ENCODE measurements around the gene FUT6. TPM values are rescaled to one million over a fixed set of nuclear protein-coding genes. Genes with fewer than 3 reads are reported as not detected.
A peak's percentile ranks its signal among the peaks of the same experiment; 100 is the strongest.

Gene FUT6
- total RNA-seq, 1 donor = not detected

GRCh38 chr19:5829567-5830310 is 9.8 kb downstream of the FUT6 start:
- peaks cover 12% of the 10 kb centered on the region for H3K4me1 ChIP-seq (ENCODE audit: insufficient read depth, low read length)
- no peaks in the 10 kb centered on the region for H3K9me3 ChIP-seq (ENCODE audit: low read depth, low read length)
- H4K20me1 ChIP-seq (ENCODE audit: insufficient read depth, low read length) = no peaks in the 10 kb centered on the region
- peak overlapping the region; percentile 92 for H3K4me2 ChIP-seq (ENCODE audit: insufficient read depth, low read length)
- H3K36me3 ChIP-seq (ENCODE audit: insufficient read depth, low read length) = no peaks in the 10 kb centered on the region
- H3K27ac ChIP-seq (ENCODE audit: low read depth, low read length) = no peak overlapping the region
- H3K79me2 ChIP-seq (ENCODE audit: insufficient read depth, low read length) = no peaks in the 10 kb centered on the region
- TF ChIP-seq CTCF (IDR thresholded peaks at IDR 0.05; ENCODE audit: extremely low read depth, low read depth, low read length) = no peak
- peak; percentile 84 for DNase-seq (ENCODE audit: insufficient read length, low spot score, missing footprints)
- no peak overlapping the region for H3K4me3 ChIP-seq (ENCODE audit: insufficient read depth, low read length)
- peaks cover 21% of the 10 kb centered on the region for H3K27me3 ChIP-seq (ENCODE audit: insufficient read depth, low read length)
- H2AFZ ChIP-seq (ENCODE audit: low read length) = no peak overlapping the region

GRCh38 chr19:5828661-5829566 is 10.6 kb downstream of the FUT6 start:
- Histone ChIP-seq H3K27me3 (ENCODE audit: insufficient read depth, low read length) (peaks cover 20% of the 10 kb centered on the region), H3K4me3 (ENCODE audit: insufficient read depth, low read length) (peak overlapping the region; percentile 77), H2AFZ (ENCODE audit: low read length) (peak overlapping the region; percentile 89), H3K4me1 (ENCODE audit: insufficient read depth, low read length) (peaks cover 12% of the 10 kb centered on the region), H3K79me2 (ENCODE audit: insufficient read depth, low read length) (no peaks in the 10 kb centered on the region), H3K4me2 (ENCODE audit: insufficient read depth, low read length) (peak overlapping the region; percentile 92), H3K27ac (ENCODE audit: low read depth, low read length) (peak overlapping the region; percentile 69), H3K36me3 (ENCODE audit: insufficient read depth, low read length) (no peaks in the 10 kb centered on the region), H4K20me1 (ENCODE audit: insufficient read depth, low read length) (no peaks in the 10 kb centered on the region), H3K9me3 (ENCODE audit: low read depth, low read length) (no peaks in the 10 kb centered on the region)
- TF ChIP-seq CTCF (IDR thresholded peaks at IDR 0.05; ENCODE audit: extremely low read depth, low read depth, low read length) = no peak
- peak; percentile 87 for DNase-seq (ENCODE audit: insufficient read length, low spot score, missing footprints)

- no peak for TF ChIP-seq CTCF (IDR thresholded peaks at IDR 0.05; ENCODE audit: extremely low read depth, low read depth, low read length)
- DNase-seq (ENCODE audit: insufficient read length, low spot score, missing footprints) = peak; percentile 100
- no peaks in the 10 kb centered on the region for H4K20me1 ChIP-seq (ENCODE audit: insufficient read depth, low read length)
- peak overlapping the region; percentile 77 for H3K4me3 ChIP-seq (ENCODE audit: insufficient read depth, low read length)
- H3K27me3 ChIP-seq (ENCODE audit: insufficient read depth, low read length) = peaks cover 20% of the 10 kb centered on the region
- peak overlapping the region; percentile 89 for H2AFZ ChIP-seq (ENCODE audit: low read length)
- no peaks in the 10 kb centered on the region for H3K36me3 ChIP-seq (ENCODE audit: insufficient read depth, low read length)
- no peaks in the 10 kb centered on the region for H3K79me2 ChIP-seq (ENCODE audit: insufficient read depth, low read length)
- H3K27ac ChIP-seq (ENCODE audit: low read depth, low read length) = peak overlapping the region; percentile 69
- H3K4me2 ChIP-seq (ENCODE audit: insufficient read depth, low read length) = peak overlapping the region; percentile 92
- peaks cover 12% of the 10 kb centered on the region for H3K4me1 ChIP-seq (ENCODE audit: insufficient read depth, low read length)
- no peaks in the 10 kb centered on the region for H3K9me3 ChIP-seq (ENCODE audit: low read depth, low read length)
Observed at GRCh38 chr19:5827891-5828660, 11.4 kb downstream of the FUT6 start.

Data from osteoblast (primary cell).